Stomach (tissue), 9 donors: ENCODE results near the gene ROBO1. TPM values are rescaled to one million over a fixed set of nuclear protein-coding genes. Genes with fewer than 3 reads are reported as not detected.

Experiments
- DNase-seq, 2 donors: peaks; one replicate each; pipeline versions ENCODE4 v3.0.0 to v3.0.0-alpha.2; 2013 to 2019
- H3K27ac ChIP-seq, 5 donors: fragments of 200-600 bp in 4 of 5; sonication (generic) in 4 of 5; one replicate each; pipeline ENCODE4 v1.5.1; 2013 to 2019; ENCODE audit warnings: mild to moderate bottlenecking in 1 of 5, moderate library complexity in 1 of 5
- H3K27me3 ChIP-seq, 3 donors: fragments of 200-600 bp; sonication (generic); one replicate each; pipeline ENCODE4 v1.5.1; 2017 to 2019; ENCODE audit warnings: mixed run types in 1 of 3
- H3K36me3 ChIP-seq, 4 donors: fragments of 200-600 bp; sonication (generic); 1 replicate in 3 of 4; 2 replicates in 1 of 4; pipeline ENCODE4 v1.5.1; 2016 to 2019
- H3K4me1 ChIP-seq, 4 donors: fragments of 200-600 bp; sonication (generic); one replicate each; pipeline ENCODE4 v1.5.1; 2016 to 2019
- H3K4me3 ChIP-seq, 4 donors: fragments of 200-600 bp; sonication (generic) in 3 of 4; one replicate each; pipeline ENCODE4 v1.5.1; 2016 to 2019; ENCODE audit warnings: mild to moderate bottlenecking in 1 of 4
- H3K9me3 ChIP-seq, 4 donors: fragments of 200-600 bp; sonication (generic); one replicate each; pipeline ENCODE4 v1.5.1; 2016 to 2019
- EP300 ChIP-seq: sonication (generic); formaldehyde crosslinking; IDR thresholded peaks from one replicate; pipeline ENCODE4 v1.6.1; 2017; ENCODE audit warnings: antibody characterized with exemption
- POLR2A ChIP-seq, 4 donors: fragments of 450-650 bp; IDR thresholded peaks; one replicate each; pipeline ENCODE4 v1.6.1; 2016; ENCODE audit warnings: antibody characterized with exemption in 4 of 4, control low read depth in 2 of 4, mild to moderate bottlenecking in 1 of 4, moderate library complexity in 1 of 4
- POLR2AphosphoS5 ChIP-seq, 3 donors: sonication (generic); formaldehyde crosslinking; IDR thresholded peaks; one replicate each; pipeline ENCODE4 v1.6.1; 2016; ENCODE audit warnings: antibody characterized with exemption in 3 of 3
- WGBS, 5 donors: extraction: QIAGEN DNeasy Blood & Tissue Kit in 3 of 5; methylation state at CpG; one replicate each; pipeline versions ENCODE4 v1.1.5 to v1.1.7; 2013 to 2018; 5-methylcytosine and 5-hydroxymethylcytosine counted together
- intact Hi-C: fragments of 100-400 bp; cut with DNase I; formaldehyde crosslinking; loops from one replicate; pipeline ENCODE4 v1.15.1; 2023; ENCODE audit warnings: low total_unique reads
- polyA plus RNA-seq, 3 donors: library from polyadenylated mRNA; stranded (reverse); fragments of 200-250 nt; gene quantifications; one replicate each; pipeline ENCODE4 v1.2.3, GENCODE V29; 2013
- total RNA-seq, 5 donors: library from RNA; depleted of rRNA; stranded (reverse); fragments of >200 nt; gene quantifications; one replicate each; pipeline versions ENCODE4 v1.1.0 to v1.2.3, GENCODE V29; 2014 to 2016
- TF ChIP-seq, protein P1 (sequence below), 7 experiments: fragments of 450-650 bp in 4 of 7; fragments of 200-600 bp in 3 of 7; sonication (generic) in 3 of 7; IDR thresholded peaks; one replicate each; pipeline ENCODE4 v1.5.1; 2016 to 2019; ENCODE audit warnings: antibody characterized with exemption in 7 of 7, control low read depth in 2 of 7, mild to moderate bottlenecking in 1 of 7
- donor health status: healthy with polysubstance abuse.
- donor health status: Bipolar disorder and iron deficiency.
- donor health status: healthy.

ROBO1 gene
- total and polyA plus RNA-seq, 8 donors = 2.0 to 174 (median 4.5) TPM

GRCh38 chr3:79113876-79114275, 653.9 kb downstream of the ROBO1 start:
- H3K4me1 ChIP-seq = no peaks in the 10 kb centered on the region
- no peak overlapping the region for H3K27ac ChIP-seq
- no peaks in the 10 kb centered on the region for H3K36me3 ChIP-seq
- 65 to 76% (median 72%) methylated on average over 3 of the region's 3 CpGs for WGBS, 5 donors
- no peak for TF ChIP-seq POLR2A (IDR thresholded peaks at IDR 0.05)
- no peak for TF ChIP-seq POLR2AphosphoS5 (IDR thresholded peaks at IDR 0.05)
- TF ChIP-seq, protein P1, sequence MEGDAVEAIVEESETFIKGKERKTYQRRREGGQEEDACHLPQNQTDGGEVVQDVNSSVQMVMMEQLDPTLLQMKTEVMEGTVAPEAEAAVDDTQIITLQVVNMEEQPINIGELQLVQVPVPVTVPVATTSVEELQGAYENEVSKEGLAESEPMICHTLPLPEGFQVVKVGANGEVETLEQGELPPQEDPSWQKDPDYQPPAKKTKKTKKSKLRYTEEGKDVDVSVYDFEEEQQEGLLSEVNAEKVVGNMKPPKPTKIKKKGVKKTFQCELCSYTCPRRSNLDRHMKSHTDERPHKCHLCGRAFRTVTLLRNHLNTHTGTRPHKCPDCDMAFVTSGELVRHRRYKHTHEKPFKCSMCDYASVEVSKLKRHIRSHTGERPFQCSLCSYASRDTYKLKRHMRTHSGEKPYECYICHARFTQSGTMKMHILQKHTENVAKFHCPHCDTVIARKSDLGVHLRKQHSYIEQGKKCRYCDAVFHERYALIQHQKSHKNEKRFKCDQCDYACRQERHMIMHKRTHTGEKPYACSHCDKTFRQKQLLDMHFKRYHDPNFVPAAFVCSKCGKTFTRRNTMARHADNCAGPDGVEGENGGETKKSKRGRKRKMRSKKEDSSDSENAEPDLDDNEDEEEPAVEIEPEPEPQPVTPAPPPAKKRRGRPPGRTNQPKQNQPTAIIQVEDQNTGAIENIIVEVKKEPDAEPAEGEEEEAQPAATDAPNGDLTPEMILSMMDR (IDR thresholded peaks at IDR 0.05) = no peak
- TF ChIP-seq EP300 = no peak
- H3K27me3 ChIP-seq = no peaks in the 10 kb centered on the region
- intact Hi-C loops = no loop called here
- no peak for DNase-seq
- H3K9me3 ChIP-seq = no peaks in the 10 kb centered on the region
- H3K4me3 ChIP-seq = no peak overlapping the region

- no peaks in the 10 kb centered on the region for H3K27me3 ChIP-seq
- H3K4me1 ChIP-seq = no peaks in the 10 kb centered on the region
- intact Hi-C loops = no loop called here
- DNase-seq = no peak
- 71 to 88% (median 79%) methylated on average over 3 of the region's 3 CpGs for WGBS, 5 donors
- no peaks in the 10 kb centered on the region for H3K9me3 ChIP-seq
- TF ChIP-seq POLR2A (IDR thresholded peaks at IDR 0.05) (no peak), POLR2AphosphoS5 (IDR thresholded peaks at IDR 0.05) (no peak), EP300 (no peak)
- TF ChIP-seq, protein P1 (IDR thresholded peaks at IDR 0.05) = no peak
- no peak overlapping the region for H3K4me3 ChIP-seq
- no peak overlapping the region for H3K27ac ChIP-seq
- no peaks in the 10 kb centered on the region for H3K36me3 ChIP-seq
These were observed 656.3 kb downstream of the ROBO1 start for GRCh38 chr3:79111375-79112052.

GRCh38 chr3:79109754-79110153, 658.0 kb downstream of the ROBO1 start:
- Histone ChIP-seq H3K9me3 (no peaks in the 10 kb centered on the region), H3K27ac (no peak overlapping the region), H3K4me1 (no peaks in the 10 kb centered on the region), H3K4me3 (no peak overlapping the region), H3K36me3 (no peaks in the 10 kb centered on the region), H3K27me3 (no peaks in the 10 kb centered on the region)
- intact Hi-C loops = no loop called here
- TF ChIP-seq, protein P1 (IDR thresholded peaks at IDR 0.05) = no peak
- no peak for TF ChIP-seq POLR2A (IDR thresholded peaks at IDR 0.05)
- TF ChIP-seq EP300 = no peak
- no peak for TF ChIP-seq POLR2AphosphoS5 (IDR thresholded peaks at IDR 0.05)
- 83 to 93% (median 89%) methylated on average over 2 of the region's 2 CpGs for WGBS, 5 donors
- no peak for DNase-seq

DNA sequence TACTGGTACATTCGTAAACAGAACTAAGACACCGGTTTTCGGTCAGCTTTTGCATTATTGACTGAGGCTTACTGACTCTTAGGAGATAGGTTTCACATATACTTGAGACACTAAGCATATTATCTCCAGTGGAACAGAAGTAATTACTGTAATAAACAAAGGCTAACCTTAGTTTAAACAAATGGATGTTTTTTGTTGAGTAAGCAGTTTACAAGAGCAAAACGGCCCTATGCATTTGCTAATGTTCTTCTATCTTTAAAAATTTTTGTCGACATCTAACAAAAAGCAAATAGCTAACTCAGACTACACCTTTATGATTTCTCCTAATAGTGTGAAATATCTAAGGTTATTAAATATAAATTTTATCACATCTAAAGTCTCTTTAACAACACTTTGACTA, 664.5 kb downstream of the ROBO1 start:
- Histone ChIP-seq H3K27me3 (no peaks in the 10 kb centered on the region), H3K4me1 (no peaks in the 10 kb centered on the region), H3K9me3 (no peaks in the 10 kb centered on the region), H3K27ac (no peak overlapping the region), H3K4me3 (no peak overlapping the region), H3K36me3 (no peaks in the 10 kb centered on the region)
- intact Hi-C loops = no loop called here
- no peak for DNase-seq
- TF ChIP-seq, protein P1 (IDR thresholded peaks at IDR 0.05) = no peak
- TF ChIP-seq EP300 (no peak), POLR2A (IDR thresholded peaks at IDR 0.05) (no peak), POLR2AphosphoS5 (IDR thresholded peaks at IDR 0.05) (no peak)
- WGBS, 5 donors = 70 to 75% (median 72%) methylated on average over 5 of the region's 5 CpGs
